ENCODE measurements around the gene PNPLA7.
"Not testable (repeated sequence)": the region's sequence is repeated elsewhere in the genome, so short reads cannot be mapped to it uniquely, and the experiment has no call there.

Gene PNPLA7

DNA sequence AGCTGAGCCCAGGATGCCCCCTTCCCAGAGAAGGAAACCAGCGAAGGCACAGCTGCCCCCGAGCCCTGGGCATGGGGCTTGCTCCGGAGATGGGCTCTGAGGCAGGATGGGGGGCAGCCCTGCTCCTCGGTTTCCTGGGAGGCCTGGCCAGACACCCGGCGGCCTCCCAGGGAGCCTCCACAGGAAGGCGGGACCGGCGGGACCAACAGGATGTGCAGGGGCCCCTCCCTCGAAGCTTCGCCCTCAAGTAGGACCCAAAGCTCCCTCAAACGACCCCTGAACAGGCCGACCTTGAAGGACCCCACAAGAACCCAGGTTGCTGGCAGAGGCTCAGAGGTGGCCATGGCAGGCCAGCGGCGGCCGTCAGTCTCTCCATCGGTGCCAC is 138.9 kb downstream of the PNPLA7 start:
- no peak for DNase-seq

DNA sequence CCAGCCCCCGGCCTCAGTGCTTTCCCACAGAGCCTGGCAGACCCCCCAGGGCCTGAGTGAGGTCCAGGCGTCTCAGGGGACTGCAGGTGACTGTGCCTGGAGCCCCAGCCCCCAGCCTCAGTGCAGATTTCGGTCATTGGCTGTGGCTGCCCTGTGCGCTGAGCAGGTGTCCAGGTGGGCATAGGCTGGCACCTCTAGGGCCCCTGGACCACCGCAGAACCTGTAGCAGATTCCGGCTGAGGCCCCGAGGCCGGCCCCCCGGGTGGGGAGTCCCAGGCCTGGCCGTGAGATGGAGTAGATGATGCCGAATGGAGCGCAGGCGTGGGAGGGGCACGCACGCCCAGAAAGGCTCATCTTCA is 139.3 kb downstream of the PNPLA7 start:
- DNase-seq, result no peak

DNA sequence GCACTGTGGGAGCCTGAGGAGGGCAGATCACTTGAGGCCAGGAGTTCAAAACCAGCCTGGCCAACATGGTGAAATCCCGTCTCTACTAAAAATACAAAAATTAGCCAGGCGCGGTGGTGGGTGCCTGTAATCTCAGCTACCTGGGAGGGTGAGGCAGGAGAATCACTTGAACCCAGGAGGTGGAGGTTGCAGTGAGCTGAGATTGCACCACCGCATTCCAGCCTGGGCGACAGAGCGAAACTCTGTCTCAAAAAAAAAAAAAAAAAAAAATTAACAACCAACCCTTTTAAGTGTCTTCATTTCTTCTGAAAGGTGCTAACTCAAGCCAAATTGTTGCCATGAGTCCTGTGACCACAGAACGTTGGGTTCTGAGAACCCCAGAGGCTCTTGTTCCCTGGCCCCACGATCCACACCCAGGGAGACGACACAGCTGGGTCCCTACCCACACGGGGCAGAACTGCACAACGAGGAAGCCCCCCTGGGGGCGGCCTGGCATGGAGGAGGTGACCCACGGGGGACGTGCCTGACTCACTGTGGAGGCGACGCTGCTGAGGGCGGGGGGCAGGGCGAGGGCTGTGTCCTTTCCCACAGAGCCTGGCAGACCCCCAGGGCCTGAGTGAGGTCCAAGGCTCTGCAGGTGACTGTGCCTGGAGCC is 139.8 kb downstream of the PNPLA7 start:
- DNase-seq, result not testable (repeated sequence)
